ENCODE data around the gene SARS2.
"Not testable (repeated sequence)": the region's sequence is repeated elsewhere in the genome, so short reads cannot be mapped to it uniquely, and the experiment has no call there.

SARS2 gene

DNA sequence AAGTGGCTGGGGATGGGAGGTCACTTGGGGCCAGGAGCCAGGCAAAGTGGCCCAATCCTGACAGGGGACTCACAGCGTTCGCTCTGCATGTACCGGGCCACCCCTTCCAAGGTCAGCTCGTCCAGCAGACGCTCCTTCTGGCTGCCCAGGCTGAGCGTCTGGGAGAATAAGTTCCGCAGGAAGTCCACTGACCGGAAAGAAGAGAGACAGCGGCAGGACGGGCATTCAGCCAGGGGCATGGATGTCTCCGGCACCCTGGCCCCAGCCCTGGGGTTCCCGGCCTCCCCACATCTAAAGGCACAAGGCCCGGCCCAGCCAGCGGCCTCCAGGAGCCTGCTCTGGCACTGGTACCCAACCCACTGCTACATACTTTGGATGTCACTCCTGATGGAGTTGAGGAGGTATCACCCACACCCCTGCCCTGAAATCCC is 37.2 kb downstream of the SARS2 start:
- Histone ChIP-seq H3K36me3 (ENCODE audit: control insufficient read depth in 2 of 2, insufficient read depth in 2 of 2, low read length in 2 of 2) (peaks cover 13 to 26% of the 10 kb centered on the region in 2 donors), H3K27ac (ENCODE audit: low read depth in 2 of 2, low read length in 2 of 2) (no peak overlapping the region), H3K9ac (ENCODE audit: low read depth in 1 of 2, low read length in 2 of 2) (no peak overlapping the region), H3K4me3 (ENCODE audit: low read length in 2 of 2) (no peak overlapping the region), H3K27me3 (ENCODE audit: control insufficient read depth in 2 of 2, insufficient read depth in 2 of 2, low read length in 2 of 2) (no peaks in the 10 kb centered on the region), H3K4me1 (ENCODE audit: control insufficient read depth in 2 of 2, insufficient read depth in 2 of 2, low read length in 2 of 2) (peaks cover 2% of the 10 kb centered on the region in 2 donors), H3K9me3 (ENCODE audit: control insufficient read depth in 2 of 2, low read length in 2 of 2) (no peaks in the 10 kb centered on the region)

DNA sequence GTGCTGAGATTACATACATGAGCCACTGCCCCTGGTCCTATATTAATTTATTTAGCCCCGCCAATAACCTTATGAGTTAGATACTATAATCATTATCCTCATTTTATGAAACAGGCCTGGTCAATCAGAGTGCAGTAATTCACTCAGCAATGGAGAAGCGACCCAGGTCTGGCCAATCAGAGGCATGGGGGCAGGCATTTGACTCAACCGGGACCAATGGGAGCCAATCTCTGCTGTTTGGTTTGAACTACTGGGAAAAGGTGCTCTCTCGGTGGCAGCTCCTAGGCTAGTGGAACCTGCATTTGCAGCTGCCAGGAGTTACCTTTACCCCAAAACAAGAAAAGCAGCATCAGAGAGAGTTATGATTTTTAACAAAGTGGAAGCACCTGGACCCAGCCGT is 37.7 kb downstream of the SARS2 start:
- no peak overlapping the region for H3K4me3 ChIP-seq (ENCODE audit: low read length in 2 of 2)
- no peak overlapping the region for H3K27ac ChIP-seq (ENCODE audit: low read depth in 2 of 2, low read length in 2 of 2)
- H3K9ac ChIP-seq (ENCODE audit: low read depth in 1 of 2, low read length in 2 of 2), result no peak overlapping the region
- H3K4me1 ChIP-seq (ENCODE audit: control insufficient read depth in 2 of 2, insufficient read depth in 2 of 2, low read length in 2 of 2), result no peaks in the 10 kb centered on the region
- H3K27me3 ChIP-seq (ENCODE audit: control insufficient read depth in 2 of 2, insufficient read depth in 2 of 2, low read length in 2 of 2), result no peaks in the 10 kb centered on the region
- H3K9me3 ChIP-seq (ENCODE audit: control insufficient read depth in 2 of 2, low read length in 2 of 2), result no peaks in the 10 kb centered on the region
- peaks cover 15 to 26% of the 10 kb centered on the region in 2 donors for H3K36me3 ChIP-seq (ENCODE audit: control insufficient read depth in 2 of 2, insufficient read depth in 2 of 2, low read length in 2 of 2)

DNA sequence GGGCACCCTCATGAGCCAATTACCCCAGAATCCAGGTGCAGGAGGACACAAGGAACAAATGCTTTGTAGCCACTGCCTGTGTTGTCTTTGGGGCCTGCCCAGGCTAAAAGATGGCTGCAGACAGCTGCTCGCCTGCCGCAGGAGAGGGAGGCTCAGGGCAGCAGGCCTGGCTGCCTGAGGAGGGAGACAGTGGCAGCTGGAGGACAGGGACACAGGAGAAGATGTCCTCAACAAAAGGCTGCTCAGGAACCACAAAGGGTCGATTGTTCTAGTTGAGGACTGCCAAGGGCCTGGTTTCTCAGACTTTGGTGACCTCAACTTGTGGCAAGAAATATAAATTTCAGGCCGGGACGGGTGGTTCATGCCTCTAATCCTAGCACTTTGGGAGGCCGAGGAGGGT is 38.8 kb downstream of the SARS2 start:
- peaks cover 15 to 26% of the 10 kb centered on the region in 2 donors for H3K36me3 ChIP-seq (ENCODE audit: control insufficient read depth in 2 of 2, insufficient read depth in 2 of 2, low read length in 2 of 2)
- H3K27me3 ChIP-seq (ENCODE audit: control insufficient read depth in 2 of 2, insufficient read depth in 2 of 2, low read length in 2 of 2), result no peaks in the 10 kb centered on the region
- no peak overlapping the region for H3K4me3 ChIP-seq (ENCODE audit: low read length in 2 of 2)
- H3K9me3 ChIP-seq (ENCODE audit: control insufficient read depth in 2 of 2, low read length in 2 of 2), result no peaks in the 10 kb centered on the region
- H3K4me1 ChIP-seq (ENCODE audit: control insufficient read depth in 2 of 2, insufficient read depth in 2 of 2, low read length in 2 of 2), result no peaks in the 10 kb centered on the region
- no peak overlapping the region for H3K9ac ChIP-seq (ENCODE audit: low read depth in 1 of 2, low read length in 2 of 2)
- H3K27ac ChIP-seq (ENCODE audit: low read depth in 2 of 2, low read length in 2 of 2), result no peak overlapping the region

DNA sequence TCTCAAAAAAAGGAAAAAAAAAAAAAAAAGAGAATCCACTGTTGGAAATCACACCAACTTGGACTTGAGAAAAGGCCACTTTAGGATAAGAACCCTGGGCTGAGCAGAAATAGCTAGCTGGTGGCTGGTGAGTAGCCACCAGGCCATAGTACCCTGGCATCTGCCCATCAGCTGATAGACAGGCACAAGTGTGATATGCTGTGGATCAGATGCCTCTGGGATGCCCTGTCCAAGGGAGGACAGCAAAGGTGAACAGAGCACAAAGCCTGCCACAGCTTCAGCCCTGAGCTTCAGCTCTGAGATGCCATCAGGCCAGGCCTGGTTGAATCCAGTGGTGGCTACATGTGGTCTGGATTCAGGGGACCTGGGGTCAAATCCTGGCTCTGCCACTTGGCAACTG is 39.9 kb downstream of the SARS2 start:
- Histone ChIP-seq H3K27ac (ENCODE audit: low read depth in 2 of 2, low read length in 2 of 2) (no peak overlapping the region), H3K36me3 (ENCODE audit: control insufficient read depth in 2 of 2, insufficient read depth in 2 of 2, low read length in 2 of 2) (peaks cover 15 to 29% of the 10 kb centered on the region in 2 donors), H3K9me3 (ENCODE audit: control insufficient read depth in 2 of 2, low read length in 2 of 2) (no peaks in the 10 kb centered on the region), H3K27me3 (ENCODE audit: control insufficient read depth in 2 of 2, insufficient read depth in 2 of 2, low read length in 2 of 2) (no peaks in the 10 kb centered on the region), H3K9ac (ENCODE audit: low read depth in 1 of 2, low read length in 2 of 2) (no peak overlapping the region), H3K4me3 (ENCODE audit: low read length in 2 of 2) (no peak overlapping the region), H3K4me1 (ENCODE audit: control insufficient read depth in 2 of 2, insufficient read depth in 2 of 2, low read length in 2 of 2) (no peaks in the 10 kb centered on the region)

DNA sequence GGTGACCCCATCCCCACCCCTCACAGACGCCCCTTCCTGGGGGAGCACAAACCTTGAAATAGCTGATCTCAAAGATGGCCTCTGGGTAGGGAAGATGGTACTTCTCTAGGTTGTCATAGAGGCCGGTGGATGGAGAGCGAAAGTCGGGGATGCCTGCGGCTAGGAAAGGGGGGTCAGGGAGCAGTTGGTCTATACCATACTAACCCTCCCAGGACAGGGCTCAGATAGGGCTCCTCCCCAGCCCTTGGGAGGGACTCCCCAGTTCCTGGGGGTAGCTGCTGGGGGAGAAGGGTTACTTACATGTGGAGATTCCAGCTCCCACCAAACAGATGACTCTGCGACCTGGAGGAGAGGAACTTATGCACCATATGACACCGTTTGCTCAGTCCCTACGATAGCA is 40.8 kb downstream of the SARS2 start:
- Histone ChIP-seq H3K4me3 (ENCODE audit: low read length in 2 of 2) (no peak overlapping the region), H3K27ac (ENCODE audit: low read depth in 2 of 2, low read length in 2 of 2) (no peak overlapping the region), H3K4me1 (ENCODE audit: control insufficient read depth in 2 of 2, insufficient read depth in 2 of 2, low read length in 2 of 2) (no peaks in the 10 kb centered on the region), H3K36me3 (ENCODE audit: control insufficient read depth in 2 of 2, insufficient read depth in 2 of 2, low read length in 2 of 2) (peaks cover 15 to 31% of the 10 kb centered on the region in 2 donors), H3K27me3 (ENCODE audit: control insufficient read depth in 2 of 2, insufficient read depth in 2 of 2, low read length in 2 of 2) (no peaks in the 10 kb centered on the region), H3K9ac (ENCODE audit: low read depth in 1 of 2, low read length in 2 of 2) (no peak overlapping the region), H3K9me3 (ENCODE audit: control insufficient read depth in 2 of 2, low read length in 2 of 2) (no peaks in the 10 kb centered on the region)

DNA sequence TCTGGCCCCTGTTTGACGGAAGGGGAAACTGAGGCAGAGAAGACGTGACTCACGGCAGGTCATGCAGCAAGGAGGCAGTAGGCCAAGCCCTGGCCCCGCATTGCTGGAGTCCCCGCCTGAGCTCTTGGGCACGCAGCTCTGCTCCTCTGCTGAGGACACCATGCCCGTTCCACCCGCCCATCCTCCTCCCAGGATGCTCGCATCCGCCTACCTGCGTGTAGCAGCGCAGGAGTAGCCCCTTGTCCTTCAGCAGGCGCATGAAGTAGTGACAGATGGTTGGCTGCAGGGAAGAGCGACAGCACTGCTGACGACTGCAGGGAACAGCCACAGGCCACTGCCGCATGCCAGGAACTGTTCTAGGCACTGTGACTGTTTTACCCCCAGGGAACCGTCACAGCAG is 41.7 kb downstream of the SARS2 start:
- Histone ChIP-seq H3K27me3 (ENCODE audit: control insufficient read depth in 2 of 2, insufficient read depth in 2 of 2, low read length in 2 of 2) (no peaks in the 10 kb centered on the region), H3K4me1 (ENCODE audit: control insufficient read depth in 2 of 2, insufficient read depth in 2 of 2, low read length in 2 of 2) (no peaks in the 10 kb centered on the region), H3K36me3 (ENCODE audit: control insufficient read depth in 2 of 2, insufficient read depth in 2 of 2, low read length in 2 of 2) (peaks cover 15 to 31% of the 10 kb centered on the region in 2 donors), H3K27ac (ENCODE audit: low read depth in 2 of 2, low read length in 2 of 2) (no peak overlapping the region), H3K9me3 (ENCODE audit: control insufficient read depth in 2 of 2, low read length in 2 of 2) (no peaks in the 10 kb centered on the region), H3K9ac (ENCODE audit: low read depth in 1 of 2, low read length in 2 of 2) (no peak overlapping the region), H3K4me3 (ENCODE audit: low read length in 2 of 2) (no peak overlapping the region)

DNA sequence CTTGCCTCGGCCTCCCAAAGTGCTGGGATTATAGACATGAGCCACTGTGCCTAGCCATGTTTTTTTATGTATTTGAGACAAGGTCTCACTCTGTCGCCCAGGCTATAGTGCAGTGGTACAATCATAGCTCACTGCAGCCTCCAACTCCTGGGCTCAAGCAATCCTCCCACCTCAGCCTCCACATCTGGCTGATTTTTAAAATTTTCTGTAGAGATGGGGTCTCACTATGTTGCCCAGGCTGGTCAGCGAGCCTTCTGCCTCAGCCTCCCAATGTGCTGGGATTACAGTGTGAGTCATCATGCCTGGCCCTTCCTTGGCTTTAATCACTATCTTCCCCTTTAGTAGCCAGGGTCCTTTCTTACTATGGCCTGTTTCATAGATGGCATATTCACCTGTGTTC is 45.9 kb downstream of the SARS2 start:
- H3K4me3 ChIP-seq (ENCODE audit: low read length in 2 of 2); H3K27ac ChIP-seq (ENCODE audit: low read depth in 2 of 2, low read length in 2 of 2); H3K27me3 ChIP-seq (ENCODE audit: control insufficient read depth in 2 of 2, insufficient read depth in 2 of 2, low read length in 2 of 2); H3K9me3 ChIP-seq (ENCODE audit: control insufficient read depth in 2 of 2, low read length in 2 of 2); H3K4me1 ChIP-seq (ENCODE audit: control insufficient read depth in 2 of 2, insufficient read depth in 2 of 2, low read length in 2 of 2); H3K9ac ChIP-seq (ENCODE audit: low read depth in 1 of 2, low read length in 2 of 2): not testable (repeated sequence)
- peaks cover 11 to 21% of the 10 kb centered on the region in 2 donors for H3K36me3 ChIP-seq (ENCODE audit: control insufficient read depth in 2 of 2, insufficient read depth in 2 of 2, low read length in 2 of 2)

DNA sequence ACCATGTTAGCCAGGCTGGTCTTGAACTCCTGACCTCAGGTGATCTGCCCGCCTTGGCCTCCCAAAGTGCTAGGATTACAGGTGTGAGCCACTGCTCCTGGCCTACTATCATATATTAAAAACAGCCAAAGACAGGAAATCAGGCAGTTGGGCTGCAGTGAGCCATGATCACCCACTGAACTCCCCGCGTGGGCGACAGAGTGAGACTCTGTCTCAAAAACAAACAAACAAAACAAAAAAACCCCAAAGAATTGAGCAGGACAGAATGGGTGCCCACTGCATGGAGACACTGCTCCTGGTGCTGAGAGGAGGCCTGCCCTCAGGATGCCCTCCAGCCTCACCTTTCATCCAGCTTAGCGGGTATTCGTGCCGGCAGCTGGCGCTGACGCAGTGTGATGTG is 47.3 kb downstream of the SARS2 start:
- Histone ChIP-seq H3K4me3 (ENCODE audit: low read length in 2 of 2) (no peak overlapping the region), H3K36me3 (ENCODE audit: control insufficient read depth in 2 of 2, insufficient read depth in 2 of 2, low read length in 2 of 2) (peaks cover 1 to 9% of the 10 kb centered on the region in 2 donors), H3K9me3 (ENCODE audit: control insufficient read depth in 2 of 2, low read length in 2 of 2) (no peaks in the 10 kb centered on the region), H3K9ac (ENCODE audit: low read depth in 1 of 2, low read length in 2 of 2) (no peak overlapping the region), H3K4me1 (ENCODE audit: control insufficient read depth in 2 of 2, insufficient read depth in 2 of 2, low read length in 2 of 2) (peaks cover 5 to 13% of the 10 kb centered on the region in 2 donors), H3K27ac (ENCODE audit: low read depth in 2 of 2, low read length in 2 of 2) (no peak overlapping the region), H3K27me3 (ENCODE audit: control insufficient read depth in 2 of 2, insufficient read depth in 2 of 2, low read length in 2 of 2) (no peaks in the 10 kb centered on the region)

DNA sequence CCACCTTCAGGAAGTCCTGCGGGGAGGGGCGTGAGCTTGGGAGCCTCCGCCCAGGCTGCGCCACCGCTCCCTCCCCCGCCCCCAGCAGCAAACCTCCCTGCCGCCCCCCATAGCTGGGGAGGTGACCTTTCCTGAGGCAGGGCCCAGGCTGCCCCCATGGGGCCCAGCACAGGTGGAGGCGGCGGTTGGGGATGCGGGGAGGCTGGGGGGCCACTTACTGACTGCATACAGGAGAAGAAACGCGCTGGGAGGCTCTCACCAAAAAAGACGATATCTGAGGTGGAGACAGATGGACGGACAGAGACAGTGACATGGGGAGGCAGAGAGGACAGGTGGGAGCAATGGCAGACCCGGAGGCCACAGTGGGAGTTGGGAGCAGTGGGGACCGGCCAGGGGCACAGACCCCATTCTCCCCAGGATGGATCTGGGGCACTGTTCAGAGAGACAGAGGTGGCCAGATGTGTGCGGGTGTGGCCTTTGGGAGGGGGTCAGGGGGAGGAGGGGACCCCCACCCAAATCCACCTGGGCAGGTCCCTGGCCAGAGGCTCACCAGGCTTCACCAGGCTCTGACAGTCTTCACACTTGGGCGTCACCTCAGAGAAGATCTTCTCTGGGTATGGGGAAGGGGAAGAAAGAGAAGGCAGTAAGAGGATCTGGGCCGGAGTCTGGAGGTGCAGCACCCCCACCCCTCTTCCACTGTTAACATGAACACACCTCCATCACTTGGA is 49.5 kb downstream of the SARS2 start:
- Histone ChIP-seq H3K4me1 (ENCODE audit: control insufficient read depth in 2 of 2, insufficient read depth in 2 of 2, low read length in 2 of 2) (peaks cover 14 to 18% of the 10 kb centered on the region in 2 donors), H3K9ac (ENCODE audit: low read depth in 1 of 2, low read length in 2 of 2) (no peak overlapping the region), H3K27me3 (ENCODE audit: control insufficient read depth in 2 of 2, insufficient read depth in 2 of 2, low read length in 2 of 2) (no peaks in the 10 kb centered on the region), H3K36me3 (ENCODE audit: control insufficient read depth in 2 of 2, insufficient read depth in 2 of 2, low read length in 2 of 2) (peaks cover 0 to 9% of the 10 kb centered on the region in 2 donors), H3K4me3 (ENCODE audit: low read length in 2 of 2) (no peak overlapping the region), H3K27ac (ENCODE audit: low read depth in 2 of 2, low read length in 2 of 2) (no peak overlapping the region), H3K9me3 (ENCODE audit: control insufficient read depth in 2 of 2, low read length in 2 of 2) (no peaks in the 10 kb centered on the region)

DNA sequence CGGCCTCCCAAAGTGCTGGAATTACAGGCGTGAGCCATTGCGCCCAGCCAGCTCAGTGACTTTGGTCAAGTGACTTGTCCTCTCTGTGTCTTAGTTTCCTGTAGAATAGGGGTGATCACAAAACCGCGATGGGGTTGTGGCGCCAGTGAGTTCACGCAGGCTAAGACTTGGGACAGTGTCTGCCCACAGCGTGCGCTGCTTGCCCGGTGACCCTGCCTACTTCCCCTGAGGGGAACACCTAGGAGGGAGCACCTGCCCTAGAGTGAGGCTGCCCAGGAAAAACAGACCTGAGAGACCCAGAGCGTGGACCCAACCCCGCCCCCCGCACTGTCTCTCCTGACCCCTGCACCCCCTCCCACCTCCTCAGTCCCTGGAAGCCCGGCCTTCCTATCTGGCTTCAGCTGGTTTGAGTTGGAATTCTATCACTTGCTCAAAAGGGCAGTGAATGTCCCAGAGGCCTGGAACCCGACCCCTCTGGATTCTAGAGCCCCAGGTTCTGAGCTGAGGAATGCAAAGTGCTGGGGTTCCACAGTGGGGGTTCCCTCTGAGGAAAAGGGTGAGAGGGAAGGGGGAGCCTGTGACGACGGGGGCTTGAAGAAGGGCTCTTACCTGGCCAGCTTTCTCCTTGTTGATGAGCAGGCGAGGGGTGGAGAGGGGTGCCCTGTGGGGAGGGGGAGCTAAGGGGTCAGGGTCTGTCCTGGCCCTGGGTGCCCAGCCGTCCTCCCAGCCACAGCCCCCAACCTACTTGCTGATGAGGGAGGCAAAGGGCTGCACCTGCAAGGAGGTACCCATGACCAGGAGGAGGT is 50.3 kb downstream of the SARS2 start:
- no peaks in the 10 kb centered on the region for H3K9me3 ChIP-seq (ENCODE audit: control insufficient read depth in 2 of 2, low read length in 2 of 2)
- no peaks in the 10 kb centered on the region for H3K27me3 ChIP-seq (ENCODE audit: control insufficient read depth in 2 of 2, insufficient read depth in 2 of 2, low read length in 2 of 2)
- peaks cover 0 to 6% of the 10 kb centered on the region in 2 donors for H3K36me3 ChIP-seq (ENCODE audit: control insufficient read depth in 2 of 2, insufficient read depth in 2 of 2, low read length in 2 of 2)
- H3K4me1 ChIP-seq (ENCODE audit: control insufficient read depth in 2 of 2, insufficient read depth in 2 of 2, low read length in 2 of 2), result peaks cover 14 to 18% of the 10 kb centered on the region in 2 donors
- H3K4me3 ChIP-seq (ENCODE audit: low read length in 2 of 2), result no peak overlapping the region
- H3K9ac ChIP-seq (ENCODE audit: low read depth in 1 of 2, low read length in 2 of 2), result no peak overlapping the region
- H3K27ac ChIP-seq (ENCODE audit: low read depth in 2 of 2, low read length in 2 of 2), result no peak overlapping the region
